ENCODE results near the gene DGKA.

The DGKA gene

GRCh38 chr12:55937981-55938380, 7.0 kb downstream of the DGKA start:
- Histone ChIP-seq H3K9me3 (ENCODE audit: insufficient read depth, low read depth, low read length) (no peaks in the 10 kb centered on the region), H3K27me3 (ENCODE audit: insufficient read depth, low read length, poor library complexity, severe bottlenecking) (no peaks in the 10 kb centered on the region), H3K9me2 (replicated peaks; ENCODE audit: low read depth, low read length) (no peaks in the 10 kb centered on the region), H3K4me3 (ENCODE audit: low read length, poor library complexity, severe bottlenecking) (no peak overlapping the region), H4K20me1 (ENCODE audit: insufficient read depth, low read length, poor library complexity, severe bottlenecking) (peaks cover 4% of the 10 kb centered on the region), H3K9ac (ENCODE audit: low read depth, low read length, poor library complexity, severe bottlenecking) (no peak overlapping the region), H2AFZ (ENCODE audit: low read length) (no peak overlapping the region), H3K4me2 (ENCODE audit: low read depth, low read length, poor library complexity, severe bottlenecking) (no peak overlapping the region), H3K4me1 (ENCODE audit: insufficient read depth, low read length, poor library complexity, severe bottlenecking) (peaks cover 18% of the 10 kb centered on the region), H3K36me3 (ENCODE audit: insufficient read depth, low read length) (peaks cover 15% of the 10 kb centered on the region; the same call in 1 of the 2 replicates), H3F3A (ENCODE audit: low read depth) (no peaks in the 10 kb centered on the region), H3K79me2 (ENCODE audit: insufficient read depth, low read length) (peaks cover 19% of the 10 kb centered on the region)
- TF ChIP-seq, protein P1, sequence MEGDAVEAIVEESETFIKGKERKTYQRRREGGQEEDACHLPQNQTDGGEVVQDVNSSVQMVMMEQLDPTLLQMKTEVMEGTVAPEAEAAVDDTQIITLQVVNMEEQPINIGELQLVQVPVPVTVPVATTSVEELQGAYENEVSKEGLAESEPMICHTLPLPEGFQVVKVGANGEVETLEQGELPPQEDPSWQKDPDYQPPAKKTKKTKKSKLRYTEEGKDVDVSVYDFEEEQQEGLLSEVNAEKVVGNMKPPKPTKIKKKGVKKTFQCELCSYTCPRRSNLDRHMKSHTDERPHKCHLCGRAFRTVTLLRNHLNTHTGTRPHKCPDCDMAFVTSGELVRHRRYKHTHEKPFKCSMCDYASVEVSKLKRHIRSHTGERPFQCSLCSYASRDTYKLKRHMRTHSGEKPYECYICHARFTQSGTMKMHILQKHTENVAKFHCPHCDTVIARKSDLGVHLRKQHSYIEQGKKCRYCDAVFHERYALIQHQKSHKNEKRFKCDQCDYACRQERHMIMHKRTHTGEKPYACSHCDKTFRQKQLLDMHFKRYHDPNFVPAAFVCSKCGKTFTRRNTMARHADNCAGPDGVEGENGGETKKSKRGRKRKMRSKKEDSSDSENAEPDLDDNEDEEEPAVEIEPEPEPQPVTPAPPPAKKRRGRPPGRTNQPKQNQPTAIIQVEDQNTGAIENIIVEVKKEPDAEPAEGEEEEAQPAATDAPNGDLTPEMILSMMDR (conservative IDR thresholded peaks at IDR 0.05; ENCODE audit: low read length), result no peak
- TF ChIP-seq EZH2phosphoT487 (IDR thresholded peaks at IDR 0.05; ENCODE audit: borderline replicate concordance), result no peak

DNA sequence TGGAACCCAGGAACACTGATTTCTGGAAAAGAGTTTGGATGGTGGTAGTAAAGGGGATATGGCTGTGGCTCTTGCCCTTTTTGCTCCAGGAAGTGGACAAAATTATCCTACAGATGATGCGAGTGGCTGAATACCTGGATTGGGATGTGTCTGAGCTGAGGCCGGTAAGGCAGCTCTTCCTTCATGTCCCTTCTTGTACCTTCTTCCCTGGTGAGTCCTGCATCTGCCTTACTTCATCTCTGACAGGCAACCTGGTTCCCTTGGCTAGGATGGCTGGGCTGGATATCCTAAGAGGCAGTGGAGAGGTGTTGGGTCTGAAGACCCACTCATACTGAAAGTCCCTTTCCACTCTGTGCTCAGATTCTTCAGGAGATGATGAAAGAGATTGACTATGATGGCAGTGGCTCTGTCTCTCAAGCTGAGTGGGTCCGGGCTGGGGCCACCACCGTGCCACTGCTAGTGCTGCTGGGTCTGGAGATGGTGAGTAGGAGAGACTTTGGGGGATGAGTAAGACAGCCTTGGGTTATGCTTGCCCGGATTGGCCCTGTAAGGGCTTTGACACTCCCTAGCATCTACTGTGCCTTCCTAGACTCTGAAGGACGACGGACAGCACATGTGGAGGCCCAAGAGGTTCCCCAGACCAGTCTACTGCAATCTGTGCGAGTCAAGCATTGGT, 8.0 kb downstream of the DGKA start:
- no peaks in the 10 kb centered on the region for H4K20me1 ChIP-seq (ENCODE audit: insufficient read depth, low read length, poor library complexity, severe bottlenecking)
- TF ChIP-seq, protein P1 (conservative IDR thresholded peaks at IDR 0.05; ENCODE audit: low read length), result no peak
- TF ChIP-seq EZH2phosphoT487 (IDR thresholded peaks at IDR 0.05; ENCODE audit: borderline replicate concordance), result no peak
- H3K36me3 ChIP-seq (ENCODE audit: insufficient read depth, low read length), result peaks cover 22% of the 10 kb centered on the region; the same call in 1 of the 2 replicates
- no peak overlapping the region for H3K4me2 ChIP-seq (ENCODE audit: low read depth, low read length, poor library complexity, severe bottlenecking)
- no peak overlapping the region for H3K9ac ChIP-seq (ENCODE audit: low read depth, low read length, poor library complexity, severe bottlenecking)
- H3K9me3 ChIP-seq (ENCODE audit: insufficient read depth, low read depth, low read length), result no peaks in the 10 kb centered on the region
- H3K4me1 ChIP-seq (ENCODE audit: insufficient read depth, low read length, poor library complexity, severe bottlenecking), result peaks cover 10% of the 10 kb centered on the region
- no peaks in the 10 kb centered on the region for H3K9me2 ChIP-seq (replicated peaks; ENCODE audit: low read depth, low read length)
- no peaks in the 10 kb centered on the region for H3K27me3 ChIP-seq (ENCODE audit: insufficient read depth, low read length, poor library complexity, severe bottlenecking)
- no peak overlapping the region for H3K4me3 ChIP-seq (ENCODE audit: low read length, poor library complexity, severe bottlenecking)
- no peak overlapping the region for H2AFZ ChIP-seq (ENCODE audit: low read length)
- no peaks in the 10 kb centered on the region for H3F3A ChIP-seq (ENCODE audit: low read depth)
- H3K79me2 ChIP-seq (ENCODE audit: insufficient read depth, low read length), result peaks cover 9% of the 10 kb centered on the region; the same call in 1 of the 2 replicates

GRCh38 chr12:55940065-55940732, 9.2 kb downstream of the DGKA start:
- Histone ChIP-seq H3K4me2 (ENCODE audit: low read depth, low read length, poor library complexity, severe bottlenecking) (peak overlapping the region; percentile 21), H3K9me2 (replicated peaks; ENCODE audit: low read depth, low read length) (no peaks in the 10 kb centered on the region), H3K9me3 (ENCODE audit: insufficient read depth, low read depth, low read length) (no peaks in the 10 kb centered on the region), H3F3A (ENCODE audit: low read depth) (no peaks in the 10 kb centered on the region), H3K9ac (ENCODE audit: low read depth, low read length, poor library complexity, severe bottlenecking) (no peak overlapping the region), H3K4me1 (ENCODE audit: insufficient read depth, low read length, poor library complexity, severe bottlenecking) (peaks cover 5% of the 10 kb centered on the region), H4K20me1 (ENCODE audit: insufficient read depth, low read length, poor library complexity, severe bottlenecking) (no peaks in the 10 kb centered on the region), H2AFZ (ENCODE audit: low read length) (0 out of 2 replicates have a peak overlapping the region, but pooled peaks have one; percentile 2), H3K36me3 (ENCODE audit: insufficient read depth, low read length) (peaks cover 23% of the 10 kb centered on the region; the same call in 1 of the 2 replicates), H3K4me3 (ENCODE audit: low read length, poor library complexity, severe bottlenecking) (no peak overlapping the region), H3K27me3 (ENCODE audit: insufficient read depth, low read length, poor library complexity, severe bottlenecking) (no peaks in the 10 kb centered on the region), H3K79me2 (ENCODE audit: insufficient read depth, low read length) (no peaks in the 10 kb centered on the region)
- no peak for TF ChIP-seq EZH2phosphoT487 (IDR thresholded peaks at IDR 0.05; ENCODE audit: borderline replicate concordance)
- TF ChIP-seq, protein P1 (conservative IDR thresholded peaks at IDR 0.05; ENCODE audit: low read length), result peak; percentile 81

Measured in Loucy (cell line).